ENCODE measurements around the gene TTC31. TPM values are rescaled to one million over a fixed set of nuclear protein-coding genes. Genes with fewer than 3 reads are reported as not detected.
A peak's percentile ranks its signal among the peaks of the same experiment; 100 is the strongest.
"Not testable (repeated sequence)": the region's sequence is repeated elsewhere in the genome, so short reads cannot be mapped to it uniquely, and the experiment has no call there.

Gene TTC31
- 16.5 and 17.6 TPM in 2 replicates for total RNA-seq (2014; rRNA removed; shearing (Covaris generic))
- 26.8 and 35.3 TPM in 2 replicates for polyA plus RNA-seq (2015; cell fraction: cytosol; rRNA removed)
- 249 and 297 TPM in 2 replicates for polyA plus RNA-seq (2015; cell fraction: nucleus; rRNA removed)

- in situ Hi-C loops (cut with HindIII; ENCODE audit: low pct_unique_long_range_greater_than_20kb, low sequenced_read_pairs), result no loop called here
Observed at GRCh38 chr2:74482801-74483674, at the start of gene TTC31, which contains the start of gene CCDC142. Gene TTC31, plus strand, starts transcription at chr2:74483081. Its CDS starts 15 bp downstream, at chr2:74483096. Gene CCDC142, minus strand, starts transcription at chr2:74482998. Its CDS starts 161 bp downstream, at chr2:74482837.

GRCh38 chr2:74436111-74436805 is 46.6 kb upstream of the TTC31 start:
- in situ Hi-C loops (cut with HindIII; ENCODE audit: low pct_unique_long_range_greater_than_20kb, low sequenced_read_pairs), result no loop called here
- DNase-seq (ENCODE audit: low read depth, low spot score), result no peak

More at GRCh38 chr2:74482801-74483674, at the start of gene TTC31, which contains the start of gene CCDC142:
- DNase-seq (ENCODE audit: low read depth, low spot score), result peak; percentile 97

- peak; percentile 31 for DNase-seq (ENCODE audit: low read depth, low spot score)
- in situ Hi-C loops (cut with HindIII; ENCODE audit: low pct_unique_long_range_greater_than_20kb, low sequenced_read_pairs), result no loop called here
Observed at GRCh38 chr2:74436848-74437695, 45.8 kb upstream of the TTC31 start.

- DNase-seq (ENCODE audit: low read depth, low spot score), result no peak
- in situ Hi-C loops (cut with HindIII; ENCODE audit: low pct_unique_long_range_greater_than_20kb, low sequenced_read_pairs), result no loop called here
Observed at GRCh38 chr2:74438248-74438647, 44.6 kb upstream of the TTC31 start.

- in situ Hi-C loops (cut with HindIII; ENCODE audit: low pct_unique_long_range_greater_than_20kb, low sequenced_read_pairs), result no loop called here
- no peak for DNase-seq (ENCODE audit: low read depth, low spot score)
Observed at GRCh38 chr2:74439373-74439772, 43.5 kb upstream of the TTC31 start.

GRCh38 chr2:74439803-74440377 is 43.0 kb upstream of the TTC31 start:
- peak; percentile 87 for DNase-seq (ENCODE audit: low read depth, low spot score)
- in situ Hi-C loops (cut with HindIII; ENCODE audit: low pct_unique_long_range_greater_than_20kb, low sequenced_read_pairs), result no loop called here

- peak; percentile 97 for DNase-seq (ENCODE audit: low read depth, low spot score)
- in situ Hi-C loops (cut with HindIII; ENCODE audit: low pct_unique_long_range_greater_than_20kb, low sequenced_read_pairs), result no loop called here
Observed at GRCh38 chr2:74440378-74441169, 42.3 kb upstream of the TTC31 start.

- in situ Hi-C loops (cut with HindIII; ENCODE audit: low pct_unique_long_range_greater_than_20kb, low sequenced_read_pairs), result no loop called here
- DNase-seq (ENCODE audit: low read depth, low spot score), result no peak
Observed at GRCh38 chr2:74441170-74441689, 41.7 kb upstream of the TTC31 start.

GRCh38 chr2:74441690-74442482 is 41.0 kb upstream of the TTC31 start, which contains the start of gene RTKN:
Gene RTKN, minus strand, starts transcription at chr2:74441937. Its CDS starts 121 bp downstream, at chr2:74441816.
- DNase-seq (ENCODE audit: low read depth, low spot score), result no peak
- in situ Hi-C loops (cut with HindIII; ENCODE audit: low pct_unique_long_range_greater_than_20kb, low sequenced_read_pairs), result no loop called here

- in situ Hi-C loops (cut with HindIII; ENCODE audit: low pct_unique_long_range_greater_than_20kb, low sequenced_read_pairs); DNase-seq (ENCODE audit: low read depth, low spot score): not testable (repeated sequence)
Observed at GRCh38 chr2:74442483-74443297, 40.2 kb upstream of the TTC31 start.

GRCh38 chr2:74444498-74445318 is 38.2 kb upstream of the TTC31 start:
- DNase-seq (ENCODE audit: low read depth, low spot score), result no peak
- in situ Hi-C loops (cut with HindIII; ENCODE audit: low pct_unique_long_range_greater_than_20kb, low sequenced_read_pairs), result no loop called here

- in situ Hi-C loops (cut with HindIII; ENCODE audit: low pct_unique_long_range_greater_than_20kb, low sequenced_read_pairs), result no loop called here
- DNase-seq (ENCODE audit: low read depth, low spot score), result no peak
Observed at GRCh38 chr2:74447230-74447999, 35.5 kb upstream of the TTC31 start.

- DNase-seq (ENCODE audit: low read depth, low spot score), result no peak
- in situ Hi-C loops (cut with HindIII; ENCODE audit: low pct_unique_long_range_greater_than_20kb, low sequenced_read_pairs), result no loop called here
Observed at GRCh38 chr2:74448771-74449170, 34.1 kb upstream of the TTC31 start.

Data from SK-MEL-5 (cell line).